ENCODE results near the gene ANOS1.

ANOS1 gene

DNA sequence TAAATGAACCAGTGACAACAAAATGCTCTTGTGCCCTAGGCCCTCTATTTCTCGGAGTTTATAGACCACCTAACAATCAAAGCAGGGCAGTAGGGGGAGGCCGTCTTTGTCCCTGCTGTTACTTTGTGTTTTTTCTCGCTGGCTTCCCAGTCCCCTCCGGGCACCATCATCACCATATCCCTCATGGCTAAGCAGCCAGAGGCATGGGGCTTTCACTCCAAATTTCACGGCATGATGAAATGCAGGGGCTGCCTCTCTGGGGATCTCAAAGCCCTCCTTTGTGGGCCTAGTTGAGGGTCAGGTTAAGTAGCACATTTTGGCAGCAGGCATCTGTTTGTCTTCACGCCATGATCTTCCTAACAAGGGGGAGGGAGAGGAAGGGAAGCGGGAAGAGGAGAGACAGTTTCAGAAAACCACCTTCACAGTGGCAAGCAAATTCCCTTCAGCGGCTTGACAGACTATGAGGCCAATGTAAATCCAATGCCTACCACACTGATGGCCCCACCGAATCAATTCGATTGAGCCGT lies 91.9 kb downstream of the ANOS1 start:
- no peak for DNase-seq (ENCODE audit: low read depth)
- TF ChIP-seq CTCF (IDR thresholded peaks at IDR 0.05; ENCODE audit: low read length, missing control alignments), result no peak
- H3K4me3 ChIP-seq (replicated peaks; ENCODE audit: low read depth, low read length), result no peak overlapping the region

DNA sequence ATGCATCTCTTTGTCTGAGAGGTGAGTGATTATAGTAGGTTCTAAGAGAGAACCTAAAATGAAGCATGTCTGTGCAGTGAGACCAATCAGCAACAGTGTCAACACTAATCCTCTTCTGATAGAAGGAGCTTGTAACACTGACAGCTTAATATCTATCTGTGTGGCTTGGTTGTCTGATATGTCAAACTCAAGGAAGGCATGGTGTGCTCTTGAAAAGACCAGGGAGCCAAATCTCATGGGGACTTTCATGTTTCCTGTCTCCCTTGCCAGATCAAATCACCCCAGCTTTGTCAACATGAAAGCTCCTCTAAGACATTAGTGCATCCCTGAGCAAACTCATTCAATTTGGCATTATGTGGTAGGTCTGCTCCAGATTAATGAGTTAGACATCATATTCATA lies 95.4 kb downstream of the ANOS1 start:
- H3K4me3 ChIP-seq (replicated peaks; ENCODE audit: low read depth, low read length), result no peak overlapping the region
- DNase-seq (ENCODE audit: low read depth), result no peak
- no peak for TF ChIP-seq CTCF (IDR thresholded peaks at IDR 0.05; ENCODE audit: low read length, missing control alignments)

- no peak overlapping the region for H3K4me3 ChIP-seq (replicated peaks; ENCODE audit: low read depth, low read length)
- DNase-seq (ENCODE audit: low read depth), result no peak
- no peak for TF ChIP-seq CTCF (IDR thresholded peaks at IDR 0.05; ENCODE audit: low read length, missing control alignments)
Observed at GRCh38 chrX:8635812-8636211, 96.1 kb downstream of the ANOS1 start.

- H3K4me3 ChIP-seq (replicated peaks; ENCODE audit: low read depth, low read length), result no peak overlapping the region
- no peak for TF ChIP-seq CTCF (IDR thresholded peaks at IDR 0.05; ENCODE audit: low read length, missing control alignments)
- DNase-seq (ENCODE audit: low read depth), result peak; percentile 31
Observed at GRCh38 chrX:8632924-8633323, 99.0 kb downstream of the ANOS1 start.

DNA sequence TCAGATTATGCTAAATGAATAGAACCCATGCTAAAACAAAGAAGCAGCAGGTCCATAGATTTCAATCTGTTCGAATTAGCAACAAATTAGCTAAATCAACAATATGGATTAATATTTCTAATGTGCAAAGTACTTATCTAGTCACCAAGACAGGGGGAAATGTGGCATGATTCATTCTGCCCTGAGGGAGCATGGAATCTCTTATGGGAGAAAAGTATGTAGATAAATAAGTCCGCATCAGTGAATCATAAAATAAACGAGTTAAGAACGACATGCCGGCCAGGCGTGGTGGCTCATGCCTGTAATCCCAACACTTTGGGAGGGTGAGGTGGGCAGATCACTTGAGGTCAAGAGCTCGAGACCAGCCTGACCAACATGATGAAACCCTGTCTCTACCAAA lies 102.1 kb downstream of the ANOS1 start:
- no peak for TF ChIP-seq CTCF (IDR thresholded peaks at IDR 0.05; ENCODE audit: low read length, missing control alignments)
- peak; percentile 30 for DNase-seq (ENCODE audit: low read depth)
- no peak overlapping the region for H3K4me3 ChIP-seq (replicated peaks; ENCODE audit: low read depth, low read length)

GRCh38 chrX:8627796-8628195 lies 104.1 kb downstream of the ANOS1 start:
- H3K4me3 ChIP-seq (replicated peaks; ENCODE audit: low read depth, low read length), result no peak overlapping the region
- no peak for TF ChIP-seq CTCF (IDR thresholded peaks at IDR 0.05; ENCODE audit: low read length, missing control alignments)
- DNase-seq (ENCODE audit: low read depth), result no peak

DNA sequence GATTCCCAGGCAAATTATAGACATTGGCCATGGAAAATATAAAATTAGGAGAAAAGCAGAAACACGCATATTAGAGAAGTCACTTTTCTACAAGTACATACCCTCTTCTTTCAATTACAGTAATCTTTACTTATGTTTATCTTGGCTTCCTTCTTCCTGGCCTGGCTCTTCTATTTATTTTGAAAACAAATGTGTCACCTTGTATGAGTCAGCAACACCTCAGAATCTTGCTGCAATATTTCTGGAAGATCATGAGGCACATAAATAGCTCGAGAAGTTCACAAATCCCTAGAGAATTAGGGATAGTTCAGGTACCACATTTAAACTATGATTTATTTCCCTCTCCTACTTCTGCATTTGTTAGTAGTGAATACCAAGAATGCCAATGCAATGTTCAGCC lies 124.6 kb downstream of the ANOS1 start:
- DNase-seq (ENCODE audit: low read depth), result peak; percentile 50
- no peak overlapping the region for H3K4me3 ChIP-seq (replicated peaks; ENCODE audit: low read depth, low read length)
- no peak for TF ChIP-seq CTCF (IDR thresholded peaks at IDR 0.05; ENCODE audit: low read length, missing control alignments)

Data from fibroblast of pulmonary artery (primary cell).